ENCODE results near the gene PDCD2L. TPM values are rescaled to one million over a fixed set of nuclear protein-coding genes. Genes with fewer than 3 reads are reported as not detected.

PDCD2L gene
- total RNA-seq, 1 experiment from 2014 or later = 43.3 TPM

DNA sequence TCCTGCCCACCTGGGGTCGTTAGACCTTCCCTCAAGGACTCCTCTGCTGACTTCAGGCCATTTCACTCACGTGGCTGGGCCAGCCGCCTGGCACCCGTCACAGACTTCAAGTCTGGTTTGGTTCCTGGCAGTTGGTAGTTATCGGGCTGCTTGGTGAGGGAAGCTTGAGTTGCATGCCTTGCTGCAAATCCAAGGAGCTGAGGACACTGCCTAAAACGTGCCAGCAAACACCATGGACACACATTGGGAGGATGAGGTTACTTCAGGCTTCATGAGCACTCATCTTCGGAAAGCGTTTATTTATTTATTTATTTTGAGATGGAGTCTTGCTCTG is 36.6 kb upstream of the PDCD2L start:
- TF ChIP-seq, protein P1, sequence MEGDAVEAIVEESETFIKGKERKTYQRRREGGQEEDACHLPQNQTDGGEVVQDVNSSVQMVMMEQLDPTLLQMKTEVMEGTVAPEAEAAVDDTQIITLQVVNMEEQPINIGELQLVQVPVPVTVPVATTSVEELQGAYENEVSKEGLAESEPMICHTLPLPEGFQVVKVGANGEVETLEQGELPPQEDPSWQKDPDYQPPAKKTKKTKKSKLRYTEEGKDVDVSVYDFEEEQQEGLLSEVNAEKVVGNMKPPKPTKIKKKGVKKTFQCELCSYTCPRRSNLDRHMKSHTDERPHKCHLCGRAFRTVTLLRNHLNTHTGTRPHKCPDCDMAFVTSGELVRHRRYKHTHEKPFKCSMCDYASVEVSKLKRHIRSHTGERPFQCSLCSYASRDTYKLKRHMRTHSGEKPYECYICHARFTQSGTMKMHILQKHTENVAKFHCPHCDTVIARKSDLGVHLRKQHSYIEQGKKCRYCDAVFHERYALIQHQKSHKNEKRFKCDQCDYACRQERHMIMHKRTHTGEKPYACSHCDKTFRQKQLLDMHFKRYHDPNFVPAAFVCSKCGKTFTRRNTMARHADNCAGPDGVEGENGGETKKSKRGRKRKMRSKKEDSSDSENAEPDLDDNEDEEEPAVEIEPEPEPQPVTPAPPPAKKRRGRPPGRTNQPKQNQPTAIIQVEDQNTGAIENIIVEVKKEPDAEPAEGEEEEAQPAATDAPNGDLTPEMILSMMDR (conservative IDR thresholded peaks at IDR 0.05) = no peak
- Histone ChIP-seq H2BK120ac (ENCODE audit: low read depth, low read length, poor library complexity, severe bottlenecking) (no peak overlapping the region), H4K91ac (ENCODE audit: insufficient read length, low read depth, low read length) (no peak overlapping the region), H3K27ac (ENCODE audit: insufficient read length, low read depth, low read length) (no peak overlapping the region), H2BK12ac (ENCODE audit: insufficient read length, low read depth, low read length) (no peak overlapping the region), H3K14ac (ENCODE audit: insufficient read depth, low read length) (no peak overlapping the region), H3K23ac (ENCODE audit: insufficient read length, low read depth, low read length) (no peak overlapping the region), H3K4ac (ENCODE audit: low read depth, low read length) (no peak overlapping the region), H3K56ac (ENCODE audit: insufficient read length, low read depth, low read length) (no peak overlapping the region), H3K27me3 (ENCODE audit: insufficient read depth, low read length) (no peaks in the 10 kb centered on the region), H3K18ac (ENCODE audit: insufficient read length, low read depth, low read length) (no peak overlapping the region), H2BK5ac (ENCODE audit: insufficient read length, low read length) (no peak overlapping the region), H2BK20ac (ENCODE audit: low read depth, low read length, poor library complexity, severe bottlenecking) (no peak overlapping the region), H4K5ac (ENCODE audit: insufficient read length, low read depth, low read length) (no peak overlapping the region), H4K8ac (replicated peaks; ENCODE audit: insufficient read length, low read depth, low read length) (no peak overlapping the region), H2BK15ac (ENCODE audit: low read depth, low read length) (no peak overlapping the region), H4K20me1 (ENCODE audit: control insufficient read depth, insufficient read depth, insufficient read length) (peaks cover 3% of the 10 kb centered on the region), H3K9me3 (ENCODE audit: control insufficient read depth, low read depth, low read length) (no peaks in the 10 kb centered on the region), H2AFZ (ENCODE audit: low read length) (no peak overlapping the region), H3K79me2 (ENCODE audit: insufficient read depth, low read length) (peaks cover 7% of the 10 kb centered on the region; the same call in 1 of the 2 replicates), H3K4me2 (ENCODE audit: insufficient read depth, insufficient read length, low read length) (no peak overlapping the region), H2AK5ac (ENCODE audit: insufficient read length, low read length) (no peak overlapping the region), H3K4me1 (ENCODE audit: insufficient read depth, low read length) (peaks cover 2% of the 10 kb centered on the region; the same call in 1 of the 2 replicates), H3T11ph (ENCODE audit: low read length) (no peak overlapping the region), H3K79me1 (ENCODE audit: insufficient read depth, low read depth, low read length, poor library complexity, severe bottlenecking) (peaks cover 11% of the 10 kb centered on the region), H3K23me2 (ENCODE audit: insufficient read length, low read depth, low read length, poor library complexity, severe bottlenecking) (peaks cover 7% of the 10 kb centered on the region), H3K9ac (ENCODE audit: extremely low read depth, insufficient read length, low read length) (no peak overlapping the region)
- no peak for DNase-seq
- Mint-ChIP-seq H3K36me3 (ENCODE audit: insufficient read depth in 1 of 3, low read depth in 3 of 3) (peaks cover 45 to 66% (median 62%) of the 10 kb centered on the region in 3 experiments), H3K27ac (no peak overlapping the region), H3K4me1 (peaks cover 23 to 28% of the 10 kb centered on the region in 2 experiments), H3K4me3 (no peak overlapping the region), H3K27me3 (ENCODE audit: low read depth) (peaks cover 1% of the 10 kb centered on the region), H3K9me3 (no peaks in the 10 kb centered on the region)
- WGBS (ENCODE audit: extremely low coverage, insufficient read length, low lambda C conversion rate) = no CpG with 5 or more reads among the region's 8 CpGs
